ENCODE measurements around the gene SHISA9. TPM values are rescaled to one million over a fixed set of nuclear protein-coding genes. Genes with fewer than 3 reads are reported as not detected.

SHISA9 gene
- total and polyA plus RNA-seq, 8 donors: 0.15 to 1.3 (median 0.38) TPM; not detected in 4

DNA sequence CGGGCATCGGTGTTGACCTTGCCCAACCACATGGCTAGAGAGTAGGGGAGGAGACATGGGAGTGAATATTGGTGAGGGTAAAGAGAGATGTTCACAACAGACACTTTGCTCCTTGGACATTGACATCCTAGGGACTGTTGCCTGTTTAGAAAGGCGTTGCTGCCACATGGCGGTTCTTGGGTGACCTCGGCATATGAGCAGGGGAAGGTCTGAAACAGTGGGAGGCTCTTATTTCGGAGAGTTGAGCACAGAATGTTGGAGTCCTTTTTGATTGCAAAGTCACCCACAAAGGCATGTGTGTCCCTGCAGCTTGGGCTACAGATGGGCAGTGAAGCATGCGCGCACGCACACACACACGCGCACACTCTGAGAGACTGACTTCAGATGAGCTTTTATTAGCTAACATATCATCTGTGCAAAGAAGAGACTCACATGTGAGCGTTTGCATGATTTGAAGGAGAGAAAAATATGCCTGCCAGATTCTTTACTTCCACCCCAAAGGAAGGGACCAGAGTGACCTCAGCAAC, 104.4 kb downstream of the SHISA9 start:
- 75 to 88% (median 81%) methylated on average over 12 of the region's 12 CpGs for WGBS, 5 donors
- TF ChIP-seq, protein P1, sequence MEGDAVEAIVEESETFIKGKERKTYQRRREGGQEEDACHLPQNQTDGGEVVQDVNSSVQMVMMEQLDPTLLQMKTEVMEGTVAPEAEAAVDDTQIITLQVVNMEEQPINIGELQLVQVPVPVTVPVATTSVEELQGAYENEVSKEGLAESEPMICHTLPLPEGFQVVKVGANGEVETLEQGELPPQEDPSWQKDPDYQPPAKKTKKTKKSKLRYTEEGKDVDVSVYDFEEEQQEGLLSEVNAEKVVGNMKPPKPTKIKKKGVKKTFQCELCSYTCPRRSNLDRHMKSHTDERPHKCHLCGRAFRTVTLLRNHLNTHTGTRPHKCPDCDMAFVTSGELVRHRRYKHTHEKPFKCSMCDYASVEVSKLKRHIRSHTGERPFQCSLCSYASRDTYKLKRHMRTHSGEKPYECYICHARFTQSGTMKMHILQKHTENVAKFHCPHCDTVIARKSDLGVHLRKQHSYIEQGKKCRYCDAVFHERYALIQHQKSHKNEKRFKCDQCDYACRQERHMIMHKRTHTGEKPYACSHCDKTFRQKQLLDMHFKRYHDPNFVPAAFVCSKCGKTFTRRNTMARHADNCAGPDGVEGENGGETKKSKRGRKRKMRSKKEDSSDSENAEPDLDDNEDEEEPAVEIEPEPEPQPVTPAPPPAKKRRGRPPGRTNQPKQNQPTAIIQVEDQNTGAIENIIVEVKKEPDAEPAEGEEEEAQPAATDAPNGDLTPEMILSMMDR (IDR thresholded peaks at IDR 0.05): no peak
- TF ChIP-seq EP300 (IDR thresholded peaks at IDR 0.05): no peak
- TF ChIP-seq POLR2A (IDR thresholded peaks at IDR 0.05): no peak
- TF ChIP-seq POLR2AphosphoS5 (IDR thresholded peaks at IDR 0.05): no peak
- intact Hi-C loops (cut with DNase I; ENCODE audit: low total_unique reads): no loop called here

DNA sequence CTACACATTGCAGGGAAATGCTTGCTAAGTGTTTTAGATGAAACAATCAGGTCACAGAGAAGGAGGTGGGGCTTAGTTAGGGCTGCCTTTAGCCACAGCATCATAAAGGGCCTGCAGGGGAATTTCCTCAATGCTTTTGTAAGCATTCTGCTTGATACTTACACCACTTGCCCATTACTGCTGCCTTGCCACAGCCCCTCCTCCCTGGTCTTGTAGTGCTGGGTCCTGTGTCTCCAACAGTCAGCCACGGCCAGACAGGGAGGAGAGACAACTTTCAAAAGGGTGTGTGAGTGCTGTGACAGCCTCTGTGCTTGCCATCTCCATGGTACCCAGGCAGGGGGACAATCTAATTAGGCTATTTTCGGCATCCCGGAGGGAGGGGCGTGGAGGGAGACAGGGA, 111.2 kb downstream of the SHISA9 start:
- no peaks in the 10 kb centered on the region for H3K4me1 ChIP-seq
- H3K9me3 ChIP-seq: no peaks in the 10 kb centered on the region
- intact Hi-C loops (cut with DNase I; ENCODE audit: low total_unique reads): no loop called here
- DNase-seq: peak in 1 of 2 donors; percentile 17
- H3K36me3 ChIP-seq: no peaks in the 10 kb centered on the region
- WGBS, 5 donors: 0 to 48% (median 37%) methylated on average over 1 to 4 of the region's 4 CpGs
- TF ChIP-seq, protein P1 (IDR thresholded peaks at IDR 0.05): no peak
- TF ChIP-seq POLR2AphosphoS5 (IDR thresholded peaks at IDR 0.05) (no peak), EP300 (IDR thresholded peaks at IDR 0.05) (no peak), POLR2A (IDR thresholded peaks at IDR 0.05) (no peak)
- no peak overlapping the region for H3K4me3 ChIP-seq
- no peak overlapping the region for H3K27ac ChIP-seq
- H3K27me3 ChIP-seq: peaks cover 0 to 3% (median 0%) of the 10 kb centered on the region in 3 donors

More for the DNA sequence above, 104.4 kb downstream of the SHISA9 start:
- no peak overlapping the region for H3K27ac ChIP-seq
- H3K27me3 ChIP-seq: no peaks in the 10 kb centered on the region
- H3K4me1 ChIP-seq: no peaks in the 10 kb centered on the region
- no peak for DNase-seq
- no peaks in the 10 kb centered on the region for H3K9me3 ChIP-seq
- H3K36me3 ChIP-seq: no peaks in the 10 kb centered on the region
- H3K4me3 ChIP-seq: no peak overlapping the region

DNA sequence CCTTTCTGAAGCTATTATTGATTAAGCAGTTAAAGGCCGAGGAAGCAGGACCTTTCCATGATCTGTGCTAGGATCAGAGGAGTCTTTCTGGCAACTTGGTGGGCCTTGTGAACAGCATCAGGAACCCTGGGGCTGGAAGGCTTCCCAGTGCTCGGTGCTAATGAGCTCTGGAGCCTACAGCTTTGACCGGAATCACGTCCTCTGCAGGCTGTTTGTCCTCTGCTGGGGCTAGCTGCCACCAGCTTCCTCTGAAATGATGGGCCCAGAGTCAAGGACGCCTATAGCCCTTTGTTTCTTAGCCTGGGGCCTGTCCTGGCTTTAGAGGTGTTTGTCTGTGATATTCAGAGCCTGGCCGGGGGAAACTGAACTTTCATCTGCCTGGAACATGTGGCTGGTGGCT, 111.6 kb downstream of the SHISA9 start:
- H3K4me1 ChIP-seq: no peaks in the 10 kb centered on the region
- no peak overlapping the region for H3K4me3 ChIP-seq
- WGBS, 5 donors: 27 to 42% (median 38%) methylated on average over 5 to 6 of the region's 6 CpGs
- no peak overlapping the region for H3K27ac ChIP-seq
- TF ChIP-seq POLR2A (IDR thresholded peaks at IDR 0.05) (no peak), EP300 (IDR thresholded peaks at IDR 0.05) (no peak), POLR2AphosphoS5 (IDR thresholded peaks at IDR 0.05) (no peak)
- TF ChIP-seq, protein P1 (IDR thresholded peaks at IDR 0.05): no peak
- H3K36me3 ChIP-seq: no peaks in the 10 kb centered on the region
- no peaks in the 10 kb centered on the region for H3K9me3 ChIP-seq
- intact Hi-C loops (cut with DNase I; ENCODE audit: low total_unique reads): no loop called here
- peaks cover 0 to 3% (median 0%) of the 10 kb centered on the region in 3 donors for H3K27me3 ChIP-seq
- peak in 1 of 2 donors; percentile 17 for DNase-seq

DNA sequence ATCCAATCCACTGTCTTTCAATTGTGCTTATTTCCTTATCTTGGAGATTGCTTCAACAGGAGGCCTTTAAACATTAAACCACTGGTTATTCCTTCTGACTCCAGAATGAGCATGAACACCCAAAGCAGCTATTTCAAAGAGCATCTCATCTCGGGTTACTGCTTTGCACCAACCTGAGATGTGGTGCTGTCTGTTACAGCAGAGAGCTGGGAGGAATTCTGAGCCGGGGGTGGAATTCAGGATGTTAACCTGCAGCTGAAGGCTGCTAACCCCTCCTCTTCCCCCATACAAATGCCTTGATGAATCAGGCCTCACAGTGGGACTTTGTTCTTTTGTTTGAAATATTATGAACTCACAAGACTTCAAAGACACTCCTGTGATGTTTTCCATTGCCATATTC, 113.1 kb downstream of the SHISA9 start:
- TF ChIP-seq, protein P1 (IDR thresholded peaks at IDR 0.05): no peak
- no peak for TF ChIP-seq POLR2A (IDR thresholded peaks at IDR 0.05)
- TF ChIP-seq POLR2AphosphoS5 (IDR thresholded peaks at IDR 0.05): no peak
- no peak for TF ChIP-seq EP300 (IDR thresholded peaks at IDR 0.05)
- DNase-seq: no peak
- H3K4me3 ChIP-seq: no peak overlapping the region
- H3K27ac ChIP-seq: no peak overlapping the region
- no peaks in the 10 kb centered on the region for H3K9me3 ChIP-seq
- 2 to 11% (median 9%) methylated on average over 2 of the region's 2 CpGs for WGBS, 5 donors
- intact Hi-C loops (cut with DNase I; ENCODE audit: low total_unique reads): no loop called here
- H3K27me3 ChIP-seq: peaks cover 0 to 3% (median 0%) of the 10 kb centered on the region in 3 donors
- H3K36me3 ChIP-seq: no peaks in the 10 kb centered on the region
- no peaks in the 10 kb centered on the region for H3K4me1 ChIP-seq

All from stomach (tissue), 9 donors.